ENCODE measurements around the gene INPP5E.

DNA sequence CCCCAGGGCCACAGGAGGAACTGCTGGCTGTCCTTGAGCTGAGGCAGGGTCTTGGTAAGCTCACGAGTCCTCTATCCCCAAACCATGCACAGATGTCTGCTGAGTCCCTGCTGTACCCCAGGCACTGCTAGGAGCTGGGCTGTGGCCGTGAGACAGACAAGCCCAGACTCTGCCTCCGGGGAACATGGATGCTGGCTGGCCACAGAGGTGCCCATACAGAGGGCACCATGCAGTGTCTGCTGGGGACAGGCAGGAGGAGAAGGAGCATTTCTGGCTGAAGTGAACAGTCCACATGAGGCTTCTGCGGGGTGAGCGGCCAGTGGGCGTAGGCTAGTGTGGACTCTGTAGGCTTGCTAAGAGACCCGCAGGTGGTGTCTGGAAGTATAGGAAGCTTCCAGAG, 48.0 kb upstream of the INPP5E start:
- no peak for TF ChIP-seq EZH2 (IDR thresholded peaks at IDR 0.05; ENCODE audit: low read depth, unreplicated experiment)
- TF ChIP-seq, protein P1, sequence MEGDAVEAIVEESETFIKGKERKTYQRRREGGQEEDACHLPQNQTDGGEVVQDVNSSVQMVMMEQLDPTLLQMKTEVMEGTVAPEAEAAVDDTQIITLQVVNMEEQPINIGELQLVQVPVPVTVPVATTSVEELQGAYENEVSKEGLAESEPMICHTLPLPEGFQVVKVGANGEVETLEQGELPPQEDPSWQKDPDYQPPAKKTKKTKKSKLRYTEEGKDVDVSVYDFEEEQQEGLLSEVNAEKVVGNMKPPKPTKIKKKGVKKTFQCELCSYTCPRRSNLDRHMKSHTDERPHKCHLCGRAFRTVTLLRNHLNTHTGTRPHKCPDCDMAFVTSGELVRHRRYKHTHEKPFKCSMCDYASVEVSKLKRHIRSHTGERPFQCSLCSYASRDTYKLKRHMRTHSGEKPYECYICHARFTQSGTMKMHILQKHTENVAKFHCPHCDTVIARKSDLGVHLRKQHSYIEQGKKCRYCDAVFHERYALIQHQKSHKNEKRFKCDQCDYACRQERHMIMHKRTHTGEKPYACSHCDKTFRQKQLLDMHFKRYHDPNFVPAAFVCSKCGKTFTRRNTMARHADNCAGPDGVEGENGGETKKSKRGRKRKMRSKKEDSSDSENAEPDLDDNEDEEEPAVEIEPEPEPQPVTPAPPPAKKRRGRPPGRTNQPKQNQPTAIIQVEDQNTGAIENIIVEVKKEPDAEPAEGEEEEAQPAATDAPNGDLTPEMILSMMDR (conservative IDR thresholded peaks at IDR 0.05; ENCODE audit: low read depth in 2 of 2) = no peak
- no peak for TF ChIP-seq POLR2AphosphoS5 (IDR thresholded peaks at IDR 0.05; ENCODE audit: low read depth)
- no peak for TF ChIP-seq EZH2phosphoT487 (IDR thresholded peaks at IDR 0.05; ENCODE audit: unreplicated experiment)
- no peak for TF ChIP-seq ZNF114 (CRISPR knock-in tag; IDR thresholded peaks at IDR 0.05)
- TF ChIP-seq CREB1 (CRISPR knock-in tag; IDR thresholded peaks at IDR 0.05; ENCODE audit: low read depth) = no peak
- TF ChIP-seq, protein P2, sequence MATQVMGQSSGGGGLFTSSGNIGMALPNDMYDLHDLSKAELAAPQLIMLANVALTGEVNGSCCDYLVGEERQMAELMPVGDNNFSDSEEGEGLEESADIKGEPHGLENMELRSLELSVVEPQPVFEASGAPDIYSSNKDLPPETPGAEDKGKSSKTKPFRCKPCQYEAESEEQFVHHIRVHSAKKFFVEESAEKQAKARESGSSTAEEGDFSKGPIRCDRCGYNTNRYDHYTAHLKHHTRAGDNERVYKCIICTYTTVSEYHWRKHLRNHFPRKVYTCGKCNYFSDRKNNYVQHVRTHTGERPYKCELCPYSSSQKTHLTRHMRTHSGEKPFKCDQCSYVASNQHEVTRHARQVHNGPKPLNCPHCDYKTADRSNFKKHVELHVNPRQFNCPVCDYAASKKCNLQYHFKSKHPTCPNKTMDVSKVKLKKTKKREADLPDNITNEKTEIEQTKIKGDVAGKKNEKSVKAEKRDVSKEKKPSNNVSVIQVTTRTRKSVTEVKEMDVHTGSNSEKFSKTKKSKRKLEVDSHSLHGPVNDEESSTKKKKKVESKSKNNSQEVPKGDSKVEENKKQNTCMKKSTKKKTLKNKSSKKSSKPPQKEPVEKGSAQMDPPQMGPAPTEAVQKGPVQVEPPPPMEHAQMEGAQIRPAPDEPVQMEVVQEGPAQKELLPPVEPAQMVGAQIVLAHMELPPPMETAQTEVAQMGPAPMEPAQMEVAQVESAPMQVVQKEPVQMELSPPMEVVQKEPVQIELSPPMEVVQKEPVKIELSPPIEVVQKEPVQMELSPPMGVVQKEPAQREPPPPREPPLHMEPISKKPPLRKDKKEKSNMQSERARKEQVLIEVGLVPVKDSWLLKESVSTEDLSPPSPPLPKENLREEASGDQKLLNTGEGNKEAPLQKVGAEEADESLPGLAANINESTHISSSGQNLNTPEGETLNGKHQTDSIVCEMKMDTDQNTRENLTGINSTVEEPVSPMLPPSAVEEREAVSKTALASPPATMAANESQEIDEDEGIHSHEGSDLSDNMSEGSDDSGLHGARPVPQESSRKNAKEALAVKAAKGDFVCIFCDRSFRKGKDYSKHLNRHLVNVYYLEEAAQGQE (IDR thresholded peaks at IDR 0.05; ENCODE audit: unreplicated experiment) = no peak
- no peak for TF ChIP-seq STAT1 (IDR thresholded peaks at IDR 0.05; ENCODE audit: unreplicated experiment)
- TF ChIP-seq JUNB (IDR thresholded peaks at IDR 0.05; ENCODE audit: unreplicated experiment) = no peak
